Ramos (cell line): Measurements from ENCODE around the gene CEMIP2.
"Not testable (repeated sequence)": the region's sequence is repeated elsewhere in the genome, so short reads cannot be mapped to it uniquely, and the experiment has no call there.

Experiments used
- in situ Hi-C: fragments of 300-500 bp; cut with MboI; formaldehyde crosslinking; loops from one replicate; pipeline ENCODE4 v1.14.3; 2022; ENCODE audit warnings: low sequenced_read_pairs; ENCODE audit not compliant: unreplicated experiment

CEMIP2 gene

DNA sequence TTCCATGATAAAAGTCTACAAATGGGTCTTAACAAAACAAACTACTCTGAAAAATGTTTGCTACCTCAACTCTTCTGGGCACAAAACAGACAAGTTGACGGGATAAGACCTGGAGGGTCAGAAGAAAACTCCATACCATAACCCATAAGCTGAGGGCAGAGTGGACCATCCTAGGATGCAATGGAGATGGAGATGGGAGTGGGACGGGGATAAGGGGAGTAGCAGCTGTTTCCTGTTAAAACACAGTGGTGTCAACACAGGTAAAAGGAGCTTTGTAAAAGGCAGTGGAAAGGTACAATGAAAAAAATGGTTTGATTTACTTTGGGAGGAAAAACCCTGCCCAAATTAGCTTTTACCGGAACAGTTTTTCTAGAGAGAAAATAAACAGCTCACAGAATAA, 41.6 kb downstream of the CEMIP2 start:
- in situ Hi-C loops = no loop called here

DNA sequence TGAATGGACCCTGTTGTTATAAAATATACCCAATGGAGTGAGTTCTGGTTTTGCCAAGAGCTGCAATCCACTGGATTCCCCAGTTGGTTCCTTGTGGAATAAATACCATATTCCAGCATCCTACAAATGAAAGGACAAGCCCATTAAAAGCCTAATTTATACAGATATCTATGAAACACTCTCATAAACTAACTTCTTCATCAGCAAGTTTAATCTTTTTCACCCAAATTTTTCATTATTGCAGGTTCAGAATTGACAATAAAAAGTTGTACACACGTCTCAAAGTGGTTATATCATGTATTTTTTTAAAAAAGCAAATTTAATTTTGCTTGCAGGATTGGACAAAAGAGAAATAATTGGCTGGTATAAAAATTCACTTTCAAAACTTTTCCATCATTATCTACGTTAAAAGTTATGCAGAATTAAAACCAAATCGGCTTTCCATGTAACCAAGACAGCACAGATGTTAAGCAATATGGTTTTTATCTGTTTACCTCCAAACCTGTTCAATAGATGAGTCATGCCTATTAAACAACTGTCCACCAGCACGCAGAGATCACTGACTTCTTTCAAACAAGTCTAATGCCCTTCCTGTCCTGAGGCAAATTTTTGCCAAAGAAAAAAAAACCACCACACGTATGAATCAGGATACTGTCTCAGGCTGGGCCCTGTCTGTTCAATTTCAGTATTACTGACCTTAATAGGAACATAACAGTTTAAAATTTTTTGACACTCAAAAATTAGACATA, 42.5 kb downstream of the CEMIP2 start:
- in situ Hi-C loops = no loop called here

DNA sequence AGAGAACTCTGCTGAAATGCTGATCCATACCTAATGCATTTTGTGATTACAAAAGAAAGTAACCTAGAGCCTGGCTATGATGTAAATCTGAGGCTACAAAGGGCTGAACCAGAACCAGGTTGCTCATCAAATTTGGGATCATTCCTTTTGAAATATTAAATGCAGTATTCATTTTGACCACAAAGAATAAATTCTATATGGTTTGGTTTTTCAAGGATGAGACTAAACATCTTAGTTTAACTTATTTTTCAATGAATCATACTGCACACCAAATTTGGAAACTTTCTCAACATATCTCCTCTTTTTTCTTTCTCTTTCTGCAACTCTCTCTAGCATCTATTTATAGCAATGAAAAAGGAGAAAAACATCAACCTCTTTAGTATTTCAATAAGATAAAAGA, 46.5 kb downstream of the CEMIP2 start:
- in situ Hi-C loops = no loop called here

DNA sequence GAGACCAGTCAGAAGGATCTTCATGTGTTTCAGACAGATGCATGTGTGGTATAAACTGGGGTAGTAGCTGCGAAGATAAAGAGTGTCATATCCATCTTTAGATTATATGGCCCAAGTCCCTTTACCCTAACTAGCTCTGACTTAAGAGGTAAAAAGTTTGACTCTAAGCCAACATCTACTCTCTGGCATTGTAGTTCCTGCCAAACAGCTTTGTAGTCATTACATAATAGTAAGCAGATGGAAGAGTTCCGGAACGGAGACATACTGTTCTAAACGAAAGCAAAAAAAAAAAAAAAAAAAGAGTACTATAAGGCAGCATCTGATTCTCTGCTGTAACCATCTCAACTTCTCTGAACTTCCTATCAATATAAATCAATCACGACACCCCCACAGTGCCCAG, 48.8 kb downstream of the CEMIP2 start:
- in situ Hi-C loops = no loop called here

DNA sequence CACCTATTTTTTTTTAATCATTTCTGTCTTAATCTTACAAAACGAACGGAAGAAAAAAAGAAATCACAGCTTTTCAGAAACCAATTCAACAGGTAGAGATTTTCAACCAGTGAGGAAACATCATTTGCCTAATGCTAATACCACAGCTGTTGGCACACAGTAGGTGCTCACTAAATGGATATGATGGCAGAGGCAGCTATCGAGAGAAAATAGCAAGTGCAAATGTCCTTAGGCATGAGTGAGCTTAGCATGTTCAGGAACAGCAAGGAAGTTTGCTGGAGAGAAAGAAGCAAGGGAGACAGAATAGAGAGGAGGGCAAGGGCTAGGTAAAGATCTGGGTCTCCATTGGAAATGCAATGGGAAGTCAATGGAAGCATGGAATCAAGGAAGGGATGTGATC, 49.2 kb downstream of the CEMIP2 start:
- in situ Hi-C loops = no loop called here

DNA sequence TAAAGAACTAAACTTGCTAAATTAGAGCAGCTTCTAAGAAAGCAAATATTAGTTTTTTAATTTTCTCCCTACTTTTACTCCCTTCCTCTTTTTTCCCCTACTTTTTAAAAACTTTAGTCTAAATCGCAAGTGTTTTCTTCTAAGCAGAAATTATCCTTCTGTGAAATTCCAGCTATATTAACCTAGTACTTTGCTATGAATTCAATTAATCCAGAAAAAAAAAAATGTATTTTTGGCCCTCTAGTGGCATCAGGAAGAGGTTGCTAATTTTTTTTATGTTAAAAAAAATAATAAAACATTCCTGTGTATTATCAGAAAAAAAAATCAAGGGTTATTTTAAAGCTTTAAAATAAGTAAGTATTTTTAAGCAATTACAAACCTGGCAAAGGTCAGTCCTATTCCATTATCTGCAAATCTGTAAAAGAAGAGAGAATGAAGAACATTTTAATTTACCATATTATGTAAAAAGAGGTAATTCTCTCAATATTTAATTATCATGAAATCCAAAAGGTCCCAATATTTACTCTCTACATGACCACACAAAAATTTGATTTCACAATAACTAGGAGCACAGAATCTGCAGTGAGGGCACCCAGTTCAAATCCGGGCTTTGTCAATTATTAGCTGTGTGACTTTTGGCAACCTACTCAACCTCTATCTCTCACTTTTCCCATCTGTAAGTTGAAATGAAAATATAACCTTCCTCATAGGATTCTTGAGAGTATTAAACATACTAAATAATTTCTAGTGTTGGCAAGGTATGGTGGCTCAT, 52.0 kb downstream of the CEMIP2 start:
- in situ Hi-C loops = no loop called here

DNA sequence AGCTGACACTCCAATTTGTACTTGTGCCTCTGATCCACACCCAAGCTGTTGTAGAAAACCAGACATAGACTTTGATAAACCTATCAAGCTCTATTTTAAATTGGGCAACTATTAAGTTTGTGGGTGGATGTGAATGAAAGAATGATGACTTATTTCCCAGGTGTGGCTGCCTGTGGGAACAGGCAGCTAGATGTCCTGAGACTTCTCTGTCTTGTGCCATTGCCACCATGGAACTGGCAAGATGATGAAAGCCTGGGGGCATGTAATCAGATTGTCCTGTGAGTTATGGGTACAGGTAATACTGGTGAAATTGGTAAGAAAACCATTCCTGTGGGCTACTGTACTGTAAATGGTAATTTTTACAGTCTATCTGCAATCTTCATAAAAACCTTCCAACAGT, 57.5 kb downstream of the CEMIP2 start:
- in situ Hi-C loops = no loop called here

DNA sequence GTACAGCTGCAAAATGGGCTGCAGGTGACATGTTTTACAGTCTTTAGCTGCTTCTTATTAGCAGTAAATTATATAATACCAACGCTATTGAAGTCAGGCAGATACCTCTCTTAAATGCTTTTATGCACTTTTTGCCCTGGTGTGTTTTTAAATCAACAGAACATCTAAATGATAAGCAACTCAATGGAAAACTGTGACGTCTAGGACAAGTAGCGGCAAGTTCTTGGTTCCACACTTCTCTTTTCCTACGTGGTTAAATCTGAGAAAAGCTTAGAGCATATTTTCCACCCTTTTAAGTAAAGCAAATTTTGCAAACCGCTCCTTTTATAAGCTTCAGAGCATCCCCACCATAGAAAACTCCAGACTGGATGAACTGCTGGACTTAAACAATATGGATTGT, 58.1 kb downstream of the CEMIP2 start:
- in situ Hi-C loops = no loop called here

DNA sequence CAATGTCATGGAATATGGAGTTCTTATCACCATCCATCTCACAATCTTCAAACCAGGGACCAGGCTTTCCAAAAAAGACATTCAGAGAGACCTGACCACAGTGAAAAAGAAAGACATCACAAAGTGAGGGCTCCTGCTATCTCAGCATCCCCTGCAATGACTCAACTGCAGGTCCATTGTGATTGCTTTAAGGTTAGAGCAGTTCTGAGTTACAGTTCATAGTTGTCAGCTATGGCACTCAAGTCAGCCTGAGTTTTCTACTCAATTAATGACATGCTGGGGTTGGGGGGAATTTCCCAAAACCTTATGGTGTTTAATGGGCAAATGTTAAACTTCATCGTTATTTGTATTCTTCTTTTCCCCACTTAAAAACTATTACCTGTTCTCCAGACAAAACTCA, 58.9 kb downstream of the CEMIP2 start:
- in situ Hi-C loops = no loop called here

DNA sequence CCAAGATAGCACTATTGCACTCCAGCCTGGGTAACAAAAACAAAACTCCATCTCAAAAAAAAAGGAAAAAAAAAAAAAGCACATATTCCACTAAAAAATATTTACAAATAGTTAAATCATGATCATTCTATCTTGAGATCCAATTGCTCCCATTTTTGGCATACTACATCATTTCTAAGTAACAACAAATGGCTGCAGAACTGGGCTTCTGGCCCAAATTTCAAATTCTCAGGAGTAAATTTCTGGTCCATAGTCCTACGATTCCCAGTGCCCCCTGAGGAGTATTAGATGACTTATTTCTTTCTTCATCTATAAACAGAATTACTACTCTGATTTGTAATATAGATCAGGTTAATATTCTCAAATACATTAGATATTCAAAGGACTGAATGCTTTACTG, 62.1 kb downstream of the CEMIP2 start:
- in situ Hi-C loops = no loop called here

DNA sequence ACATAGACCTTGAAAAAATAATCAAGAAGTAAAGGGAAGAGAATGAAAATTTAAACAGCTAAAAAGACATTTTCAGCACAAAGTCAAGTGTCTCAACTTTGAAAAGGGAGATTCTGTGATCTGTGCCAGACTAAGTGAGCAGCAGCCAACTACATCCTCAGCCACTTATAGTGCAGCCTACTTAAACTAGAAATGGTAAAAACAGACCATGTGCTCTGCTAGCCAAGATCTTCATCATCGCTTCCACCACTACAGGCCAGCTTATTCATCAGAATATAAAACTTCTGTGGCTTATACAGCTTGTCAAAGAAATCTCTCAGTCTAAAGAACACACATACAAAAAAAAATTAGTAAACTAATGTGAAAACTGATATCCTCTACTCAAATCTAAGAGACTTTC, 63.5 kb downstream of the CEMIP2 start:
- in situ Hi-C loops = no loop called here

DNA sequence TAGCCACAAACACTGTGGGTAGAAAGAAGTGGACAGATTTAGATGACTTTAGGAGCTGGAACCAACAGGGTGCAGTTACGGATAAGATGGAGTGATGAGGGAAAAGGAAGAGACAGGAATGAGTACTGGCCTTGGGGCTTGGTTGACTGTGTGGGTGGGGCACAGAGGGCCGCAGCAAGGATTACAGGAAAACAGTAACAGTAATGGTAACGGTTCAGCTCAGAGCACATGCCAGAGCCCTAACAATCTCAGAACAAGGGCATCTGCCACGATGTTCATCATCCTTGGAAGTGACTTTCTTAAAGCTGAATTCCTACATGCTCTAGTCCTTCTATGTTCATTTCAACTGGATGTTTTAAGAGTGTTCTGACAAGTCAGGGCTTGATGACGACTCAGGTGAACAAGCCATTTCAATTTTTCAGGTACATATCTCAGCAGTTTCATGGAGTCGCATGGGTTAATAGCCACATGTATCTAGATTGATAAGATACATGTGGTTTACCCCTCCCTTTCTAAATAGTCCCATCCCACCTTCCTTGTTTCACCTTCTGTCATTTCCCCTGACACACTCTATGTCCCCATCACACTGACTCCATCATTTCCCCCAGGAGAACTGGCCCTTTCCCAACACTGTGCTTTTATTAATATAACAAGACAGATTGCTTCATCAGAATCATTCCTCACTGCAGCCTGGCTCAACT, 65.0 kb downstream of the CEMIP2 start:
- in situ Hi-C loops = no loop called here

DNA sequence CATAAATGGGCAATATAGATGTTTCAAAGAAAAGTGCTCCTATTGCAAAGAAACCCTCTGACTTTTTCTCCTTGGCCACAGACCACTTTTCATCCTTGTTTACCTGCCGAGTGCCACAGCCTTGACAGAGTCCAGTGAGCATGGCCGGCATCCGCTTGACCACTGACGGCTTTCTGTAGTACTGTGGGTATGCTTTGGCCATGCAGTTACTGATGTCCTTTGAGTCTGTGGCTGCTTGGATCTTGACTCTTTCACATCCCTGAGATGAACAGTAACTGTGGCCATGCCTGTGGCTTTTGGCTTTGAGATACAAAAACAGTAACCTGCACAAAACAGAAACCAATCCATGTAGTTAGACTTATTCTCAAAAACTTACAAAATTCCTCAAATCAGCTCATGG, 70.4 kb downstream of the CEMIP2 start:
- in situ Hi-C loops = no loop called here

DNA sequence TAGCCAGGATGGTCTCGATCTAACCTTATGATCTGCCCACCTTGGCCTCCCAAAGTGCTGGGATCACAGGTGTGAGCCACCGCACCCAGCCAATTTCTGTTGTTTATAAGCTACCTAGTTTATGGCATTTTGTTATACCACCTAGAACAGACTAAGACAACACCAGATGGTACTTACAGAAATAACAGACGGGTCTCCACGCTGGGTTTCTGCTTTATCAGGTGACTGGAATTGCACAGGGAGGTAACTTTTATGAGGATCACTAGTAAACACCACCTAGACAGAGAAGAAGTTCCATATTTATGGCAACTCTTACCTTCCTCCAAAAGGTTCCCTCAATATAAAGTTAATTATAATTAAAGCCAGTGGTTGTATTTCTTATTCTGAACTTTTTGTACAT, 74.0 kb downstream of the CEMIP2 start:
- in situ Hi-C loops = no loop called here

DNA sequence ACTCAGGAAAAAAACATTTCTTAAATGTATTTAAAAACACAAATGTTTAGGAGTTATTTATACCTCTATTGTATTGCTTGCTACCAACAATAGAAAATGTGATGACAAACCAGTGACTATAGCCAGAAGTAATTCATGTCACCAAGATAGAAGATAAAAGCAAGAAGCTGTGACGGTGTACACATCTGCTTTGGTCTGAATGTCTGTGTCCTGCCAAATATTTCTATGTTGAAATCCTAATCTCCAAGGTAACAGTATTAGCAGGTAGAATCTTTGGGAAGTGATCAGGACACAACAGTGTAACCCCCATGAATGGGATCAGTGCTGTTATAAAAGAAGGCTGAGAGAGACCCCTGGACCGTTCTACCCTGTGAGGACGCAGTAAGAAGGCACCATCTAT, 74.7 kb downstream of the CEMIP2 start:
- in situ Hi-C loops = no loop called here

DNA sequence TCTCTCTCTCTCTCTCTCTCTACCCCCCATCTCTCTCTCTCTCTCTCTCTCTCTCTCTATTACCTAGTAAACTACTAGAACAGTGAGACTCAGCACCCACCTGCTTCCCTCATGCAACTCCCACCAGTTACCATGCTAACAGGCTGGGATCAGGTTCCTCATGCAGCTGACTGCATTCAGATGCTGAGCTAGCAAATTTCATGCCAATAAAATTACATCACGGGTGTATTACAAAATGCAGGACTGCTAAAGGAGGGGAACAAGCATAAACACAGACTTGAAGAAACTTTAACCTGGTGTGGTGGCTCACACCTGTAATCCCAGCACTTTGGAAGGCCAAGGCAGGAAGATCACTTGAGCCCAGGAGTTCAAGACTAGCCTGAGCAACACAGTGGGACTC, 76.0 kb downstream of the CEMIP2 start:
- in situ Hi-C loops = no loop called here

DNA sequence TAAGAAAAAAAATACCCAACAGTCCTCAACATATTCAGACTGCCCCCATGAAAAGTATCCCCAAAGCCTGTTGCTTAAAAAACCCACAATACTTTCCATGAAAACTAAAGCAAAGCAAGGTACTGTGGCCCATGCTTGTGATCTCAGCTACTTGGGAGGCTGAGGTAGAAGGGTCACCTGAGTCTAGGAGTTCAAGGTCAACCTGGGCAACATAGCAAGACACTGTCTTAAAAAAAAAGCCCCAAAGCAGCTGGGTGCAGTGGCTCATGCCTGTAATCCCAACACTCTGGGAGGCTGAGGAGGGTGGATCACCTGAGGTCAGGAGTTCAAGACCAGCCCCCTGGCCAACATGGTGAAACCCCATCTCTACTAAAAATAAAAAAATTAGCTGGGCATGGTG, 76.7 kb downstream of the CEMIP2 start:
- in situ Hi-C loops = not testable (repeated sequence)

DNA sequence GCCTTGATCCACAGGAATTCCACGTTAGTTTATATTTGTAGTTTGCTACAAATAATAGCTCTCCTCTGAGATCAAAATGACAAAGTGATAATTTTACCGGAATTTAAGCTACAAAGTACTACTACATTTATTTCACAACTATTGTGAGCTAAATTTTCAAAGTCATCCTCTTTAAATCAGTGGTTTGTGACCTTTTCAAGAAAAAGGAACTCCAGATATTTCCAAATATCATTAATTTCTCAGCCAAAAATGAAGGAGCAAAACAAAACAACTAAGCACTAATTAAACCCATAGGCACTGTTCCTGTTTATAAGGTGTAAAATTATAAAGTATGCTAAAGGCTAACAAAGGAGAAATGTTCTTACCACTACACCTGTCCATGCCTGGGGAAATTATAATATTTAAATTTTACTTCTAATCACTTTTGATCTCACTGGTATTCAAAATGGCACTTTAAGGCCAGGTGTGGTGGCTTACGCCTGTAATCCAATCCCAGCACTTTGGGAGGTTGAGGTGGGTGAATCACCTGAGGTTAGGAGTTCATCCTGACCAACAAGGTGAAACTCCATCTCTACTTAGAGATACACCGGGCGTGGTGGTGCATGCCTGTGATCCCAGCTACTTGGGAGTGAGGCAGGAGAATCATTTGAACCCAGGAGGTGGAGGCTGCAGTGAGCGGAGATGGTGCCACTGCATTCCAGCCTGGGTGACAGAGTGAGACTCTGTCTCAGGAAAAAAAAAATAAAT, 77.5 kb downstream of the CEMIP2 start:
- in situ Hi-C loops = no loop called here

DNA sequence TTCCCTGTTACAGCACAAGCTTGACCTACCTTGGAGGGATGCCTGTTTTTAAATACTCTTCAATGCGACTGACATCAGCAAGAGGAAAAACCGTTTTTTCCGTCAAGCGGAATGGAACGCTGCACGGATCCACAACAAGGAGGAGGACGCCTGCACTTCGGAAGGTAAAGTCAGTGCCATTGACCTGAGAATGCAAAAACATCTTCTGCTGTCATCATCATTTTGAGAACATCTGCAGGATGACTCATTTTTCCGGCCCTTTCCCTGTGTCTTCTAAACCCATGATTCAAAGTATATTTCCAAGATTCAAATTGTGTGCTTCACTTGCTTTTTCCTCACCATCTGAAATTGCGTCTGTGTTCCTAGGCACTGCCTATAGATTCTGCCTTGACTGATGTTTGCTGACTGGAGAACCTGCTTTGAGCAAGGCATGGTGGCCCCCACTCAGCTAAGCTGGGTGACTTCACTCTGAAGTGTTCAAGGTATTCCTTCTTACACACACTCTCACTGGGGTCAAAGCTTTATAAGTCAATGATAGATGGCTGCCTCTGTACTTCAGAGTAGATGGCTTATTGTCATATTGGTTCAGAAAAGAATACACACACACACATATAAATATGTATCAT, 78.1 kb downstream of the CEMIP2 start:
- in situ Hi-C loops = no loop called here

DNA sequence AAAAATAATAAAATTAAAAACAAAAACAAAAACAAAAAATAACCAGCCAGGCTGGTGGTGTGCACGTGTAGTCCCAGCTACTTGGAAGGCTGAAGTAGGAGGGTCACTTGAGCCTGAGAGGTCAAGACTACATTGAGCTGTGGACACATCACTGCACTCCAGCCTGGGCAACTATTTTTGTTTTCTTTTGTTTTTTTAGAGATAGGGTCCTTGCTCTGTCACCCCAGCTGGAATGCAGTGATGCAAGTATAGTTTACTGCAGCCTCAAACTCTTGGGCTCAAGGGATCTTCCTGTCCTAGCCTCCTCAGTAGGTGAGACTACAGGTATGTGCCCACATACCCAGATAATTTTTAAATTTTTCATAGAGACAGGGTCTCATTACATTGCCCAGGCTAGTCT, 80.6 kb downstream of the CEMIP2 start:
- in situ Hi-C loops = no loop called here
